ENCODE data around the gene ABCB8.

ABCB8 gene

GRCh38 chr7:151059367-151060112 lies 31.3 kb downstream of the ABCB8 start, which contains the start of gene SLC4A2:
Gene SLC4A2 (plus strand): TSS chr7:151059589. CDS start chr7:151061988, 2,399 bp downstream.
- H4K20me1 ChIP-seq: peaks cover 35% of the 10 kb centered on the region
- peak within 1 kb of the TSS; percentile 96 for H3K4me2 ChIP-seq
- peaks cover 49% of the 10 kb centered on the region for H3K4me1 ChIP-seq
- H3K27me3 ChIP-seq: no peaks in the 10 kb centered on the region
- TF ChIP-seq Cebpa-rat (IDR thresholded peaks at IDR 0.05): no peak
- no peaks in the 10 kb centered on the region for H3K9me3 ChIP-seq
- H3K36me3 ChIP-seq: peaks cover 26% of the 10 kb centered on the region
- peak within 1 kb of the TSS; percentile 87 for H3K9ac ChIP-seq
- peak within 1 kb of the TSS; percentile 89 for H3K4me3 ChIP-seq
- H3K27ac ChIP-seq: peak within 1 kb of the TSS; percentile 84

GRCh38 chr7:151060113-151060415 lies 31.8 kb downstream of the ABCB8 start:
- H3K27me3 ChIP-seq: no peaks in the 10 kb centered on the region
- peaks cover 31% of the 10 kb centered on the region for H3K36me3 ChIP-seq
- H3K9me3 ChIP-seq: no peaks in the 10 kb centered on the region
- peaks cover 40% of the 10 kb centered on the region for H4K20me1 ChIP-seq
- H3K27ac ChIP-seq: peak overlapping the region; percentile 84
- TF ChIP-seq Cebpa-rat (IDR thresholded peaks at IDR 0.05): no peak
- peak overlapping the region; percentile 87 for H3K9ac ChIP-seq
- peak overlapping the region; percentile 89 for H3K4me3 ChIP-seq
- H3K4me1 ChIP-seq: peaks cover 49% of the 10 kb centered on the region
- H3K4me2 ChIP-seq: peak overlapping the region; percentile 96

- H3K36me3 ChIP-seq: peaks cover 37% of the 10 kb centered on the region
- H3K4me2 ChIP-seq: peak overlapping the region; percentile 96
- peak overlapping the region; percentile 84 for H3K27ac ChIP-seq
- H3K4me1 ChIP-seq: peaks cover 49% of the 10 kb centered on the region
- no peak for TF ChIP-seq Cebpa-rat (IDR thresholded peaks at IDR 0.05)
- peak overlapping the region; percentile 89 for H3K4me3 ChIP-seq
- peak overlapping the region; percentile 87 for H3K9ac ChIP-seq
- no peaks in the 10 kb centered on the region for H3K9me3 ChIP-seq
- no peaks in the 10 kb centered on the region for H3K27me3 ChIP-seq
- H4K20me1 ChIP-seq: peaks cover 46% of the 10 kb centered on the region
These were observed 32.4 kb downstream of the ABCB8 start for GRCh38 chr7:151060416-151061212.

GRCh38 chr7:151061213-151062110 lies 33.2 kb downstream of the ABCB8 start:
- no peaks in the 10 kb centered on the region for H3K27me3 ChIP-seq
- H4K20me1 ChIP-seq: peaks cover 54% of the 10 kb centered on the region
- peak overlapping the region; percentile 89 for H3K4me3 ChIP-seq
- H3K9ac ChIP-seq: peak overlapping the region; percentile 87
- peaks cover 43% of the 10 kb centered on the region for H3K4me1 ChIP-seq
- no peak for TF ChIP-seq Cebpa-rat (IDR thresholded peaks at IDR 0.05)
- H3K4me2 ChIP-seq: peak overlapping the region; percentile 96
- peaks cover 45% of the 10 kb centered on the region for H3K36me3 ChIP-seq
- H3K9me3 ChIP-seq: no peaks in the 10 kb centered on the region
- H3K27ac ChIP-seq: peak overlapping the region; percentile 84

- Histone ChIP-seq H3K4me1 (peaks cover 38% of the 10 kb centered on the region), H3K9me3 (no peaks in the 10 kb centered on the region), H3K36me3 (peaks cover 51% of the 10 kb centered on the region), H3K4me2 (peak overlapping the region; percentile 96), H3K4me3 (no peak overlapping the region), H3K27me3 (no peaks in the 10 kb centered on the region), H3K9ac (peak overlapping the region; percentile 87; the same call in 1 of the 2 replicates), H4K20me1 (peaks cover 59% of the 10 kb centered on the region), H3K27ac (peak overlapping the region; percentile 84; the same call in 1 of the 2 replicates)
- no peak for TF ChIP-seq Cebpa-rat (IDR thresholded peaks at IDR 0.05)
These were observed 33.8 kb downstream of the ABCB8 start for GRCh38 chr7:151062111-151062398.

- peaks cover 33% of the 10 kb centered on the region for H3K4me1 ChIP-seq
- H3K27me3 ChIP-seq: no peaks in the 10 kb centered on the region
- H3K4me2 ChIP-seq: no peak overlapping the region
- no peak overlapping the region for H3K9ac ChIP-seq
- H3K36me3 ChIP-seq: peaks cover 57% of the 10 kb centered on the region
- H3K27ac ChIP-seq: no peak overlapping the region
- no peak overlapping the region for H3K4me3 ChIP-seq
- no peaks in the 10 kb centered on the region for H3K9me3 ChIP-seq
- no peak for TF ChIP-seq Cebpa-rat (IDR thresholded peaks at IDR 0.05)
- H4K20me1 ChIP-seq: peaks cover 59% of the 10 kb centered on the region
These were observed 34.4 kb downstream of the ABCB8 start for GRCh38 chr7:151062399-151063211.

GRCh38 chr7:151063212-151063561 lies 34.9 kb downstream of the ABCB8 start:
- Histone ChIP-seq H3K4me2 (no peak overlapping the region), H3K9me3 (no peaks in the 10 kb centered on the region), H4K20me1 (peaks cover 64% of the 10 kb centered on the region), H3K4me1 (peaks cover 32% of the 10 kb centered on the region), H3K27me3 (no peaks in the 10 kb centered on the region), H3K36me3 (peaks cover 62% of the 10 kb centered on the region), H3K4me3 (no peak overlapping the region), H3K9ac (no peak overlapping the region), H3K27ac (no peak overlapping the region)
- no peak for TF ChIP-seq Cebpa-rat (IDR thresholded peaks at IDR 0.05)

GRCh38 chr7:151064454-151064853 lies 36.2 kb downstream of the ABCB8 start:
- no peak for TF ChIP-seq Cebpa-rat (IDR thresholded peaks at IDR 0.05)
- peaks cover 64% of the 10 kb centered on the region for H4K20me1 ChIP-seq
- no peak overlapping the region for H3K4me2 ChIP-seq
- no peak overlapping the region for H3K4me3 ChIP-seq
- no peak overlapping the region for H3K27ac ChIP-seq
- peaks cover 75% of the 10 kb centered on the region for H3K36me3 ChIP-seq
- no peaks in the 10 kb centered on the region for H3K9me3 ChIP-seq
- H3K9ac ChIP-seq: no peak overlapping the region
- H3K4me1 ChIP-seq: peaks cover 22% of the 10 kb centered on the region
- H3K27me3 ChIP-seq: no peaks in the 10 kb centered on the region

GRCh38 chr7:151064993-151065392 lies 36.7 kb downstream of the ABCB8 start:
- H3K27me3 ChIP-seq: no peaks in the 10 kb centered on the region
- H3K4me3 ChIP-seq: no peak overlapping the region
- H3K27ac ChIP-seq: no peak overlapping the region
- no peaks in the 10 kb centered on the region for H3K9me3 ChIP-seq
- H3K4me1 ChIP-seq: peaks cover 22% of the 10 kb centered on the region
- peaks cover 64% of the 10 kb centered on the region for H4K20me1 ChIP-seq
- no peak overlapping the region for H3K4me2 ChIP-seq
- peaks cover 80% of the 10 kb centered on the region for H3K36me3 ChIP-seq
- TF ChIP-seq Cebpa-rat (IDR thresholded peaks at IDR 0.05): no peak
- H3K9ac ChIP-seq: no peak overlapping the region
